ENCODE measurements around the gene WDR70.
"Not testable (repeated sequence)": the region's sequence is repeated elsewhere in the genome, so short reads cannot be mapped to it uniquely, and the experiment has no call there.

Gene WDR70

DNA sequence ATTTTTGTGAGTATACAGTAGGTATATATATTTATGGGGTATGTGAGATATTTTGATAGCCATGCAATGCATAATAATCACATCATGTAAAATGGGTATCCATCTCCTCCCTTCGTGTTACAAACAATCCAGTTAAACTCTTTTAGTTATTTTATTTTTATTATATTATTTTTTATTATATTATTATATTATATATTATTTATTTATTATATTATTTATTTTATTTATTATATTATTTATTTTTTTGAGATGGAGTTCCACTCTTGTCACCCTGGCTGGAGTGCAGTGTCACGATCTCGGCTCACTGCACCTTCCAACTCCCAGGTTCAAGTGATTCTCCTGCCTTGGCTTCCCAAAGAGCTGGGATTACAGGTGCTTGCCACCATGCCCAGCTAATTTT lies 138.6 kb downstream of the WDR70 start:
- DNase-seq (ENCODE audit: low read depth), result no peak

- DNase-seq (ENCODE audit: low read depth), result not testable (repeated sequence)
These were observed 139.2 kb downstream of the WDR70 start for GRCh38 chr5:37518356-37518755.

DNA sequence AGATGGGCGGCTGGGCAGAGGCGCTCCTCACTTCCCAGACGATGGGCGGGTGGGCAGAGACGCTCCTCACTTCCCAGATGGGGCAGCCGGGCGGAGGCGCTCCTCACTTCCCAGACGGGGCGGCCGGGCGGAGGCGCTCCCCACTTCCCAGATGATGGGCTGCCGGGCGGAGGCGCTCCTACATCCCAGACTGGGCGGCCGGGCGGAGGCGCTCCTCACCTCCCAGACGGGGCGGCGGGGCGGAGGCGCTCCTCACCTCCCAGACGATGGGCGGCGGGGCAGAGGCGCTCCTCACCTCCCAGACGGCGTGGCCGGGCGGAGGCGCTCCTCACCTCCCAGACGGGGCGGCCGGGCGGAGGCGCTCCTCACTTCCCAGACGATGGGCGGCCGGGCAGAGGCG lies 140.2 kb downstream of the WDR70 start:
- DNase-seq (ENCODE audit: low read depth), result no peak

GRCh38 chr5:37519807-37520206 lies 140.7 kb downstream of the WDR70 start:
- DNase-seq (ENCODE audit: low read depth), result no peak

DNA sequence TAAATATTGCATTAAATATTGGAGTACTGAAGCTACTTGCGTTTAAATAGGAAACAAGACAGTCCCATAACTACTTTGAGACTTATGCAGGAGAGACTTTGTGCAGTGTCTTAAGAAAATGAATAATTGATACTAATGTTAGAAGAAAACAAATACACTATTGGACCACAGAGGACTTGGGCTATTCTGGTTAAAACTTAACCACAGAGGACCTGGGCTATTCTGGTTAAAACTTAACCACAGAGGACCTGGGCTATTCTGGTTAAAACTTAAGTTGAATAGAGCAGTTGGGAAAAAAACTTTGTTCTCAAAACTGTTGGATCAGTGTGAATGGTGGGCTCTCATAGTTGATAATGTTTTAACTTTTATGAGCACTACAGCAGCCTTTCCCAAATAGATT lies 141.7 kb downstream of the WDR70 start:
- DNase-seq (ENCODE audit: low read depth), result no peak

DNA sequence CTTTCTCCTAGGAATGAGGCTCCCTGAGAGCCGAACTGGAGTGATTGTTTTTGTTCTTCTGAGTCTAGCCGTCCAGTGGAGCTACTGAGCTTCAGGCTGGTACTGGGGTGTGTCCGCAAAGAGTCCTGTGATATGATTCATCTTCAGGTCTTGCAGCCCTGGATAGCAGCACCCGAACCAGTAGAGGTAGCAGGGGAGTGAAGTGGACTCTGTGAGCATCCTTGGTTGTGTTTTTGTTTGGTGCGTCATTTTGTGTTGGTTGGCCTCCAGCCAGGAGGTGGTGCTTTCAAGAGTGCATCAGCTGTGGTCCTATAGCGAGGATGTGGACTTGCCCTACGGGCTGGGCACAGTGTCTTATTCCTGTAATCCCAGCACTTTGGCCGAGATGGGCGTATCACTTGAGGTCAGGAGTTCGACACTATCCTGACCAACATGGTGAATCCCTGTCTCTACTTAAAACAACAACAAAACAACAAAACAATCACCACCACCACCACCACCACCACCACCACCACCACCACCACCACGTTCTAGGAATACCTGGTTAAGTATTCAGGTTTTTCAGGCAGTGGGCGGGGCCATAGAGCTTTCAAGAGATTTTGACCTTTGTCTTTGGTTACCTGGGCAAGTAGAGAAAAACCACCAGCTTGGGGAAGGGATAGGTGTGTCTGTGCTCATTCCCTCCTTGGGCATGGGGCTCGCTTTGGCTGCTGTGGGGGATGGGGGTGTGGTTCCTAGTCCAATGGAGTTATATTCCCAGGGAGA lies 154.0 kb downstream of the WDR70 start:
- DNase-seq (ENCODE audit: low read depth), result no peak

DNA sequence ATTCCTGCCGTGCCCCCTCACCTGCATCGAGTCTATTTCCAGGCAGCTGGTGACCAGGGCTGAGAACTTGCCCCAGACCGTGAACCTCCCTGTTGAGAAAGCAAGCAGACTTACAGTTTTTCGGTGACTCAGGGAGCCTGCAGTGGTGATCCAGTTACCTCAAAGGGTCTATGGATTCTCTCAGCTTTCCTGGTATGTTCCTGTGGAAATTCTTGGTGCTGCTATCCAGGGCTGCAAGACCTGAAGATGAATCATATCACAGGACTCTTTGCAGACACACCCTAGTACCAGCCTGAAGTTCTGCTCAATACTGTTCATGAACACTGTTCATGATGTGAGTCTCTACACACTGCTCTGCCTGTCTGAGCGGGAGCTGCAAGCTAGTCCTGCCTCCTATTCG lies 154.7 kb downstream of the WDR70 start:
- no peak for DNase-seq (ENCODE audit: low read depth)

DNA sequence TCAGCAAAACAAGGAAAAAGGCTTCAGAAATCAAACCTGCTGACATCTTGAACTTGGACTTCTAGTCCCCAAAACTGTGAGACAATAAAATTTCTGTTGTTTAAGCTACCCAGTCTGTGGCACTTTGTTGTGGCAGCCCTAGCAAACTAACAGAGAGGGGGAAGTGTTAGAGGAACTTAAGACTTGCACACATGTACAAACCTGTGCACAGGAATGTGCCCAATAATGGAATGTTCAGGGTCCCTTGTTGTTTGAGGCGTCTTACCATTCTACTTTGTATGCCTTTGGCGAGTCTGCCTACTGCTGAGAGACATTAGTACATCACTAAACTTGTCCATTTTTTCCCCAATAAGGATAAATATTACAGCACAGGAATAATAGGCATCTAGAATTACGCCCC lies 160.3 kb downstream of the WDR70 start:
- DNase-seq (ENCODE audit: low read depth), result no peak

GRCh38 chr5:37543216-37543615 lies 164.1 kb downstream of the WDR70 start:
- no peak for DNase-seq (ENCODE audit: low read depth)

GRCh38 chr5:37549411-37549810 lies 170.3 kb downstream of the WDR70 start:
- DNase-seq (ENCODE audit: low read depth), result no peak

DNA sequence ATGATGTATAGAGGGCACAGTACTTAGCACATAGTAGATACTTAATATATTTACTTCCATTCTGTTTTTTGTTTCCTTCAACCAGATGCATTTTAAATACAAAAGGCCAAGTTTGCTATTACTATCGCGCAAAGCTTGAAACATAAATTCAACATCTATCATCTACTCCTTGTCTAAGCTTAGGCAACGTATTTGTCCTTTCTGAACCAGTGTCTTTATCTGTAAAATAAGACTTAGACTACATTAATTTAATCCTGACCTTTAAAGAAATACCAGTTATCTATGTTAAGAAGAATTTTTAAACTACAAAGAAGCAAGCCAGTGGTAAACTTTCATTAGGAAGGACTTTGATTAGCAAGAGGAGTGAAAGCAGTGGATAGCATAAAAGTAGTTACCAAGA lies 173.0 kb downstream of the WDR70 start:
- DNase-seq (ENCODE audit: low read depth), result no peak

DNA sequence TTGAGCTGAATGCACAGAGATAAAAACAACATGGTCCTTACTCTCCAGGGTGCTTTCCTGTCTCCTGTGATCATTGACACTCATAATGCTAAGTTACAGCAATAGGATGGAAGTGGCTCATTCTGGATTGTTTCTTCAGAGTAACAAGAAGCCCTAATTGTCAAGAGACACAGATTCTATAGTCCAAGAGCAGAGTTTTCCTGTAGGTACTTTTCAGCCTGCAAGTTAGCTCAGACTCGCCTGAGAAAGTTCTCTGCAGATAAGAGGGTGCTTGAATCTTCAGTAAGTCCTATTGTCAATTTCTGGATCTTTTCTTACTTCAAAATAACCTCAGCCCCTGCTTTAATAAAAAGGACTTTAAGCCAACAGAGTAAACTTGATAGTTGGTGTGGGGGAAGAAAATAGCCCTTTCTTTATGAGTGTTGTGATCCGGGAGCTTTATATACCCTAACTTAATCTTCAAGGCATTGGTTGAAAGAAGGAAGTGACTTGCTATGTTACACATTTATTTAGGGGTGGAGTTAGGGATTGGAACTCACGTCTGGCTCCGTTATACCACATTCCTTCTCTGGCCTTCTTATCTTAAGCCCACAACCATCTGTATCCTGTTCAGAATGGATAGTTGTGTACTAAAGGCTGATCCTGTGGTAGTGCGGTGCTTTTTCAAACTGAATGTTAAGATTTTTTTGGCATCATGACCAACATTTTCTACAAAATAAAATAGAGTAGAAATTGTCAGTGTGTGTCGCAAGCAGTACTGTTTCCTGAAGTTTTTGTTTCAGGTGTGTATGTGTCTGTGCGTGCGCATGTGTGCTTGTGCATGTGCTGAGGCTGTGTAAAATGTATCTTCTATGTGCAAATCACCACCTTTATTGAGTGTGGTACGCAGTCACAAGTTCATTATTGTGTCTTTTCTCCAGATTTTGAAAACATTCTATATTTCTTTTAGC lies 173.9 kb downstream of the WDR70 start:
- no peak for DNase-seq (ENCODE audit: low read depth)

DNA sequence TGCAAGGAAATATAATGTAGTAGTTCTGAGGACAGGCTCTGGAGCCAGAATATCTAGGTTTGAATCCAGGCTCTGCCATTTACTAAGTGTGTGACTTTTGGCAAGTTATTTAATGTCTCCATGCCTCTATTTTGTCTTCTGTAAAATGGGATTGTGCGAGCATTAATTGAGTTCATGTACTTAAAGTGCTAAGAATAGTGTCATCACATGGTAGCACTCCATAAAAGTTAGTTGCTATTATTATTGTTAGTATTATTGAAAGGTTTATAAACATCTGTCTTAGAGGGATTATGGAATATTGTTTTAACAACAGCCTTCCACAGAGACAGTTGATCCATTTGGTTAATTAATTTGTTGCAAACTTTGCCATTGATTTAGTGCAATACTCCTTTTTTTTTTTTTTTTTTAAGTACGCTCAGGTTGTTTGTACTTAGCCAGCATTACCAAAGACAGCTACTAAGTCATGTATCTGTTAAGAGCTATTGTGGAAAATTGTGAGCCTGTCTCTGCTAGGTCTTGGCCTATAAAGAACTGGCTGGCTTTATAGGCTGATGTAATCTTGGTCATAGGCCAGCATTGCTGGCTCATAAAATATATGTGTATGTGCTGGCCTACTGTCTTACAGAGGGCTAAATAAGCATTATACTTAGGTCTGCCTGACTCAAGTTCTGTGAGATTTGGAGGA lies 174.7 kb downstream of the WDR70 start:
- no peak for DNase-seq (ENCODE audit: low read depth)

DNA sequence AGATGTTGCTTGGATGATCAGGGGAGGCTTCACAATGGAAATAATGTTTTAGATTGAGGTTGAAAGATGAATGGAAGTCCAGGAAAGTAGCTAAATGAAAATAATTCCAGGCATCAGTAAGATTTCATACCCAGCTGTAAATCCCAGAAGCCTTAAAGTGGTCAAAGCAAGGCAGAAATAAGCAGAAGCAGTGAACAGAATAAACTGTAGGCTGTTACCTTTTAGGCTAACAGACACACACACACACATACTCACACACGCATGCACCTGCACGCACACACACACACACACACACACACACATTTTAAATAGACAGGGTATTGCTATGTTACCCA lies 175.3 kb downstream of the WDR70 start:
- DNase-seq (ENCODE audit: low read depth), result no peak

- no peak for DNase-seq (ENCODE audit: low read depth)
These were observed 175.8 kb downstream of the WDR70 start for GRCh38 chr5:37554938-37555337.

GRCh38 chr5:37557734-37558293 lies 178.7 kb downstream of the WDR70 start:
- no peak for DNase-seq (ENCODE audit: low read depth)

GRCh38 chr5:37565062-37565670 lies 186.0 kb downstream of the WDR70 start:
- DNase-seq (ENCODE audit: low read depth), result no peak

DNA sequence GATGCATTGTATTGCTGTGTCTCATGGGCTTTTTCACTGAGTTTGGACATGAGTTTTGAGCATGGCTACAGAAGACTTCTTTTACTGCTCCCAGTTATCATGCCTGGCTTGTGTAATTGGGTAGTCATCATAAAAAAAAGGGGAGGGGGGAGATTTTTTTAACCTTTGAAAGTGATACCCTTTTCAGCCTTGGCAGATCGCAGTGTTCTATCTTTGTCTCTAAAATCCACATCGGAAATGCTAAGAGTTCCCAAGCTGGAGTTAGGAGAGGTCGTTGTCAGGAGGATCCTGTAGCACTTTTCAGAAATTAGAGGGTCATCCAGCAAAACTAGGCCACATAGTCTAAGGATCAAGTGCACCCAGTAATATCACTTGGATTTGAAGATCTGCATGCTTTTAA lies 188.4 kb downstream of the WDR70 start:
- DNase-seq (ENCODE audit: low read depth), result no peak

DNA sequence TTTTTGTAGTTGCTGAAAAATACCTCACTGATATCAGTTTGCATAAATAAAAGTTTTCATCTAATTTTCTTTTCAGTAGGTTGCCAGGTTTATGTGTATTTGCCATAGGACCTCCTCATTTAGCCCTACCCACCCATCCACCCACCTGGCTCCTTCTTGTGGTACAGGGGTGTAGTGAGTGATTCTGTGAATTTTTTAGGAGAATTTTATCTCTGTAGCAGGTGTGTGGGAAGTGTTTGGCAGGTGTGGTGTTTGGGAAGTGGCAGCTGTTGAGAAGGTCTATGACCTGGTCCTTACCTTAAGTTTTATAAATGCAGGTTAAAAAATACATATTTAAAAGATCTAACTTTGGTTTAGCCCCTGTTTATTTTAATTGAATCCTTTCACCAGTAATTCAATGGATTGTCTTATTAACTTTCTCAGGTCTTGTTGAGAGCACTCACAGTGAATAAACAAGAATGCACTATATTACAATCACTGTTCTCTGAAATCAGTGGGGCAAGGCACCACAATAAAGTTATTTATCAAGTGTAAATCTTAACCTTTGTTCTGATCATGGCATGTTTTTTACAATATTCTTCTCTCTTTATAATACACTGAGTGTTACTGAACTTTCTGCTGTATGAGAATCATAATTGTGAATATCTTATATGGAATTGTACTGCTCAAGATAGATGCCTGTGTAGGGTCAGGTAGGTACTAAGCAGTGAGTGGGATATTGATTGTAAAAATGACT lies 189.1 kb downstream of the WDR70 start:
- DNase-seq (ENCODE audit: low read depth), result no peak

GRCh38 chr5:37568893-37569292 lies 189.8 kb downstream of the WDR70 start:
- DNase-seq (ENCODE audit: low read depth), result no peak

GRCh38 chr5:37569466-37569865 lies 190.3 kb downstream of the WDR70 start:
- DNase-seq (ENCODE audit: low read depth), result no peak
